COR-L47 (cell line): ENCODE measurements around the gene CHIT1.
A peak's percentile ranks its signal among the peaks of the same experiment; 100 is the strongest.
"Not testable (repeated sequence)": the region's sequence is repeated elsewhere in the genome, so short reads cannot be mapped to it uniquely, and the experiment has no call there.

Experiments used
- DNase-seq: peaks from one replicate; lab custom pipeline; 2025; lab: John Stamatoyannopoulos, UW

Gene CHIT1

DNA sequence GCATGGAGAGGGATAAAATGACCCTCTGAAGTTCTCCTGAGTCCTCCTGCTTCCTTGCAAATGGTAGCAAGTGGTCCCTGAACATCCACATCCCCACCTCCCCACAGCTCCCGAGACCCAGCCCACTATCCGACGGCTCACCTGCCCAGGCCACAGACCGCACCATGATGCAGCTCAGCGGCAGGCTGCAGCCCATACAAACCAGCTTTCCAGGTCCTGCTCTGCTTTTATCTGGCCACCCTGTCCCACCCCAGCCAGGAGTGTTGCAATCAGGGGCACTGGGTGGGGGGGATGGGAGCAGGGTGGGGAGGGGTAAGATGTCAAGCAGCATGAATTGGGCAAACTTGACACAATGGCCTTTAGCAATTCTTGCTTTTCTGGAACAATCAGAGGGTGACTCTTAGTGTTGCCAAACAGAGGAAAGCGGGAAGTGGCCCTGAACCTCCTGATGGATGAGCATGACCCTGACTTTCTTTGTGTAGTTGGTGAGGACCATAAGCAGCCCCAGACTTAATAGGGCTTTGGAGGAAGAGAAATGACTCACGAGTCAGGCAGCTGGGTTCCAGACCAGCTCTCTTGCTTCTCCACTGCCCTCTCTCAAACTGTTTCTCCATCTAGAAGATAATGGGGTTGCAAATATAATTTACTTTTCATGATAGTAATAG, at the start of gene CHIT1:
TSS of gene CHIT1 (minus strand) at position 203 of the 665 bp plus-strand sequence. CDS start at position 166, 37 bp downstream.
- DNase-seq: no peak

DNA sequence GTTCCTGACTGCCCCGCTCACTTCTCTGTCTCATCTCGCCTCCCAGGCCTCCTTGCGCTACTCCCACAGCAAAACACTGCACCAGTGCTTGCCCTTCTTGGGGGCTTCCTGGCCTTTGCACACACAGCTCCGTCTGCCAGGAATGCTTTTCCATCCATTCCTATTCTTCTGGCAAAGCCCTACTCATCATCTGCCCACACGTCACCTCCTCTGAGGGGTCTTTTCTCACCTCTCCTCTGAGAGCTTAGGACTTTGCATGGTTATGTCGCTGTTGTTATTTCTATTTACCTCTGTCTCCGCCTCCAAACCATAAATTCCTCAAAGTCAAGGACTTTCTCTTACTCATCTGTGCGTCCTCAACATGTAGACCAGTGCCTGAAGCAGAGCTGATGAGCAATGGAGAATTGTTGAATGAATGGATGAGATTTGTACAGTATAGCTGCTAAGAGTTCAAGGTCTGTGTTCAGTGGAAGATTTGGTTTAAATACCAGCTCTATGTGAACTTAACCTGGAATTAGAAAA, 49.5 kb upstream of the CHIT1 start:
- DNase-seq: no peak

DNA sequence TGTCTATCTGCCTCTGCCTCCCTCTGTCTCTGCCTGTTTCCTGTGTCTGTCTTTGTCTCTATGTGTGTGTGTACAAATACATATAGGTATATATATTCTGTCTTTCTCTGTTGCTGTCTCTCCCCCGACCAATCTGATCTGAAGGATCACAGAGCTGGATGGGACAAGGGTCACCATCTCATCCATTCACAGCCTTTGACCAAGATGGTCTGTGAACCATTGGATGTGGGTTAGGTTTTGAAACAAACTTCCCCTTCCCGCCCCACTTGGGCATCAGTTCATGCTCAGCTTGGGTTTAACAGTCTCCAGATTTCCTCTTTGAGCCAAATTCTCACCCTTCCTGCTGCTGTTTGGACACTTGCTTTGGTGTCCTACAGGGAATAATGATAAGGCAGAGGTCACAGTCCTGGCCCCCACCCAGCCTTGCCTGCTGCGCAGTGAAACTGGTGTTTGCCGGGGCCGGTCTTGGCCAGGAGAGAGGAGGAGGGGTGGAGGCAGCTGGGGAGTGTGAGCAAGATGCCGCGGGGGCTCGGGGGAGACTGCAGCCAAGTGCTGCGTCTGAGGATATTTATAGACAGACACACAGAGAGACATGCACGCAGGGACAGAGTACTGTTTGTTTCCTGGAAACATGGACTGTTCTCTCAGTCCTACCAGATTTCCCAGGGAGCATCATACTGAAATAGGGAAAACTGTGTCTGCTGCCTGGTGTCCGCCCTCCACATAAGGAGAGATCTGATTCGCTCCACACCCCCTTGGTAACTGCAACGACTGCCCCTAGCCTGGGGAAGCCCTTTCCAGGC, 48.8 kb upstream of the CHIT1 start:
- DNase-seq: no peak

DNA sequence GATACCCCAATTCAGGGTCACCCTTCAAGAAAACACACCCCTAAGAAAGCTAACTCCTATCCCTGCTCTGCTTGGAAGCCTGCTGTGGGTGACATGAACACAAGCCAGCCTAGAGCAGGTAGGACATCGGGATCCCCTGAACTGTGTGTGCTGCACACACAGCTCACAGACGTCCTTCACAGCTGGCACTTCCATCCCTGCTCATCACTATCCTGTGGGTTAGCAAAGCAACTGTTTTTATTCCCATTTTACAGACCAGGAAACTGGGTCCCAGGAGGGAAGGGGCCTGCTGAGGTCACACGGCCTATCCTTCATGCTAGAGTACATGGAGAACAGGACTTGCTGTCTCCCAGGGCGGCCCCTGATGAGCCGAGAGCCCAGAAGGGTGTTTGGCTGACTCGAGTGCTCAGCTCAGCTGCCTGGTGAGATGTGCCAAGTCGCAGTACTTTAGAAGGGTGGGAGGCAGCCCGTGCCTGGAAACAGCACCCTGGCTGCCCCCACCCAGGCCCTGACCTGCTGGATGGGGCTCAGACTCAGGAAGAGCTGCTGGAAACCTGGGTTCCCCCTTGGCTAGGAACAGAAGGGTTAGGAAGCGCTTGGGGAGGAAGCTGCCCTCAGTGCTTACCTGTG, 47.6 kb upstream of the CHIT1 start:
- DNase-seq: no peak

DNA sequence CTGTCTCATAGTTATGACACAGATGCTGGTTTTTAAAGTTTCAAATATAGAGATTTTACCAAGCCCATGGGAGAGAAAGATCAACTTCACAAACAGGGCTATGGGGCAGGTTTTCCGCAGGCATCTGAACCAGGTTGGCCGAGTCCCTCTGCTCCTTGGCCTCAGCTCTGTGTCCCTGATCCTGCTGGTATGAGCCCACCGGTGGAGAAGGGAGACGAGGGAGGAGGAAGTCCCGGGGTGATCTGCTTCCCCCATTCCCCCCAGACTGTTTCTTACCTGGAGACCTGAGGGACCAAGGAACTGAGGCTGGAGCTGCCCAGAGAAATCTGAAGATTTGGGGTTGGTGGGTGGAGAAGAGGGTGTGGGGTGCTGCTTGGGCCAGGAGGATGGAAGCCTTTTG, 46.9 kb upstream of the CHIT1 start:
- no peak for DNase-seq

DNA sequence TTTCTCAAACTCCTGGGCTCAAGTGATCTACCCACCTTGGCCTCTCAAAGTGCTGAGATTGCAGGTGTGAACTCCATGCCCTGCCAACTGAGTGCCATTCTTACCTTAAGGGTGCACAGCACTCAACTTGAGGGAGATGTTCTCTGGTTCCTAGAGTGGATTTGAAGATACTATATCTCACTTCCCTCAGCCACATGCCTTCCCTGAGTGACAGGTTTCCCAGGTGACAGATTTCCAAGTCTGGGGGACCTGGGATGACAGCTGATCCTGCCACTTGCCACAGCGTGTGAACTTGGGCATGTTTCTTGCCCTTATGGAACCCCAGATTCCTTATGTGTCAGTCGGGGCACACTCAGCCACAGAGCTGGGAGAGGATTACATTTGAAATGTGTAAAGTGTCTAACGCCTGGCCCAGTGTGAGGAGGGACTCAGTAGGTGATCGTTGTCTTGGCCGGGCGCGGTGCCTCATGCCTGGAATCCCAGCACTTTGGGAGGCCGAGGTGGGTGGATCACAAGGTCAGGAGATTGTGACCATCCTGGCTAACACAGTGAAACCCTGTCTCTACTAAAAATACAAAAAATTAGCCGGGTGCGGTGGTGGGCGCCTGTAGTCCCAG, 46.3 kb upstream of the CHIT1 start:
- no peak for DNase-seq

DNA sequence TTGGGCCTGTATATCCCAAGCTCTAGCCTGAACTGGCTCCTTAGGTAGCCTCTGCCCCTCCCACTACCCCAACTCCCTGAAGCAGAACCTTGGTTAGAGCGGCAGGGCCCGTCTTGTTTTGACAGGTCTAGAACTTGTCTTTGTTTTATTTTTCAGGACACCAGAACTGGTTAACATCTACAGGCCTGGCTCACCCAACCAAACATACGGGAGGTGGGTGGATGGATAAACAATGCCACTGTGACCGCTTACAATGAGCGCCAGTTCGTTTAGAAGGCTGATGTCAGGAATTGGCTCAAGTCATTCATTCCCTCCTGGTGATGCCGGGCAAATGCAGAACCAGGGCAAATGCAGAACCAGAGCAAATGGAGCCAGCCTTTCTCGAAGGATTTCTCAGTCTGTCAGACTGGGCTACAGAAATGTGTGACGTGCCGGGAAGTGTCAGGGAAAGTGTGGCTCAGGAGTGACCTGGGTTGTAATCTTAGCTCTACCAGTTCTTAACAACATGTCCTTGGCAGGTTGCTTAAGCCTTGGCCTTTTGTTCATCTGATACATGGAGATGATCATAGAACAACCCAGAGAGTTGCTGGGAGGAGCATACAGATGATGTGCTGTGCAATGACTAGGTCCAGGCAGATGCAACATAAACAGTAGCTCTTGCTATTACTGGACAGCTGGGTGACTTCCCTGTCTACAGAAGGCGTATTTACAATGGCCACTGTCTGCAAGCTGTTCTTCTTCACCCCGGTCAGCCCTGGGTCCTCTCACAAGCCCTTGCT, 45.3 kb upstream of the CHIT1 start:
- DNase-seq: no peak

DNA sequence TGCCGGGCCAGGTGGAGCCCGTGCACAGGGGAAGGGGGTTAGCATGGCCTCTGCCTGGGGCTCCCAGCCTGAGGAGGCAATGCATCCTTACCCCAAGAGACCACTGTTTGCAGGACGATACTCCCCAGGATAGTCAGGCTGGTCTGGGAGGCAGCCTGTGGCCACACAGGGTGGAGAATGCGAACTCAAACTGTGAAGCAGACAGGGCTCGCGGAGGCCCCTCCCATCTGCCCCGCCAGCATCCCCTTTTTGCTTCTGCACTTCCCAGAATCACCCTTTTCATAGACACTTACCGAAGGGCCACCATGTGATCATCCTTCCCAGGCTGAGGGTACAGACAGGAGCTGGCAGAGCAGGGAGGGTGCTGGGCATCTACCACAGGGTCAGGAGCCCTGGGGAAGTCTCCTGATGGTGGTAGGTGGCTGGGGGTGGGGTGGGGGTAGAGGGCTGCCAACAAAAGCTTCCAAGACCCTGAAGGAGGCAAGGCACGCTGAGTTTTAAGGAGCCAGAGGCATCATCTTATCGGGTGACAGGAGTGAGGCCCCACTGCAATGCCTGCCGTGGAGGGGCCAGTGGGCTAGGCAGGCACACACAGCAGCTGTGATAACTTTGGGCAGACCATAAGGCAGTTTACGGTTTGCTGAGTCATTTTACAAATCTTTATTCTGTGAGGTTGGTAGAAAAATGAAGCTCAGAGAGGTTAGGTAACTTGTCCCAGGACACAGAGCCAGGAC, 44.6 kb upstream of the CHIT1 start:
- DNase-seq: no peak

DNA sequence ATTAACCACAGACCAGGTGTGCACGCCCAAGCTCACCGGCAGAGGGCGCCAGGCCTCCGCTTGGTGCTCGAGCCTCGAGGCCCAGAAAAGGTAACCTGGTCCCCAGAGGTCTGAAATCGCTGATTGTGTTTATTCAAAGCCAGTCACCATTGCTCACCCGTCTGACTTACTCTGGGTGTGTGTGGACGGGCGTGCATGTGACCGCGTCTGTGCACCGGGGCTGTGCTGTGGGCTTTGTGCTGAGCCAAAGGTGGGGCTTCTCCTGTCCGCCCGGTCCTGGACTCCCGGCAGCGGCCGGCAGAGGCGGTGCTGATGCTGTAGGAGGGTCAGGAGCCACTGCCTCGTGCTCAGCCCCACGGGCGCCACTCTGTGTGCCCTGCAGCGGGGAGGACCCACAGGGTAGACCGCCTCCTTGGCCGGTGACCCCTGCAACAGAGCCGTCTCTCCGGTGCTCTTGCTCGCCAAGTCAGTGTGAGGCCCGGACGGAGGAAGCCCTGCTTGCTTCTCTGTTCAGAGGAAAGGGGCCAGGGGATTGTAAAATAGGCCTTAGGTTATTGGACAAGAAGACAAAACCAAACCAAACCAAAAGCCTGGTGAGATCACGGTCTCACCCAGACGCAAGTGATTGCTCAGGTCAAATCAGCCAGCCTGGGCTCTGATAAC, 43.9 kb upstream of the CHIT1 start:
- DNase-seq: peak; percentile 87

DNA sequence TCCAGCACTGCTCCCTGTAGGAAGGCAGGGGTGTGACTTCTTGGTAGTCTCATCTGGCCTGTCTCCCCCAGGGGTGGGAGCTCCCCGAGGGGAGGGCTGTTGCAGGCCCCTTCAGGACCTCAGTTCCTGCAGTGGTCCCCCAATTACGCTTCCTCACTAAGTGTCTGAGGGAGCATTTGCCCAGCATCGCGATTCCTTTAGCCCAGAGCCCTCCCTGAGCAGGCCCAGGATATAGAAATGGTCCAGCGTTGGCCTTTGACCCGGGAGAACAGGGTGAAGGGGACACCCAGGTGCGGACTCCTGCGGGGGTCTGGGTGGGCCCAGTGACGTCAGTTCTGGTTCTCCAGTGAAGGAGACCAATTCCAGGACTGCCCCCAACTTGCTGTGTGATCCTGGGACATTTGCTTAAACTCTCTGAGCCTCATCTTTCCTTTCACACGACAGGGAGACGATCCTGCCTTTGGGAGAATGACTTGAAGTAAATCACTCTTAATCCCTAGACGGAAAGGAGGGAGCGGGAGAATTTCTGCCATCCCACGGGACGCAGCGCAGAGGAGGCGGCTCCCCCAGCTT, 43.2 kb upstream of the CHIT1 start:
- DNase-seq: no peak

DNA sequence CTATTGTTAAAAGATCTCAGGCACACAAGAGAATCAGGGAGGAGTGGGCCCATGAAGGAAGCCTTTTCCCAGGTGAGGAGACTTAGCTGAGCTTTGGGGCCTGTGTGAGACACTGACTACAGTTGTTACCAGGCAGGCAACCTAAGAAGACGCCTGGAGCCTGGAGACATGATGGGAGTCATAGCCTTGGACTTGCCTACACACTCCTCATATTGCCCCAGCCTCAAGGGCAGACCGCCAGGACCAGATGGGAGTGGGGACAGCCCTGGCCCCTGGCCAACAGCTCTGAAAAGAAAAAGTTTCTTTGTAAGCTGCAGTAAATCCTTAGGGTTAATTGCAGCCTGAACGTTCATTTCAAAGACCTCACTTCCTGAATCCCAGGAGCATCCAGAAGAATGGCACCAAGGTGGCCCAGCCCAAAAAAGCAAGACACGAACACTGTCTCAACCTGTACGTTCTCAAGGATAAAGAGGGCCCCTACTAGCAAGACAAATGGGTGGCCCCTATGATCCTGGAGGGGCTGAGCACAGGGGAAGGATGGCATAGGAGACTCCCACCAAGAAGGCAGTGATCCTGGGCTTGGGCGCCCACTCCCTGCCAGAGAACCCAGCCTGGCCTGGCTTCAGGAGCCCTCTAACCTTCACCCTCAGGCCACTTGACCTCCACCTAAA, 42.6 kb upstream of the CHIT1 start:
- no peak for DNase-seq

DNA sequence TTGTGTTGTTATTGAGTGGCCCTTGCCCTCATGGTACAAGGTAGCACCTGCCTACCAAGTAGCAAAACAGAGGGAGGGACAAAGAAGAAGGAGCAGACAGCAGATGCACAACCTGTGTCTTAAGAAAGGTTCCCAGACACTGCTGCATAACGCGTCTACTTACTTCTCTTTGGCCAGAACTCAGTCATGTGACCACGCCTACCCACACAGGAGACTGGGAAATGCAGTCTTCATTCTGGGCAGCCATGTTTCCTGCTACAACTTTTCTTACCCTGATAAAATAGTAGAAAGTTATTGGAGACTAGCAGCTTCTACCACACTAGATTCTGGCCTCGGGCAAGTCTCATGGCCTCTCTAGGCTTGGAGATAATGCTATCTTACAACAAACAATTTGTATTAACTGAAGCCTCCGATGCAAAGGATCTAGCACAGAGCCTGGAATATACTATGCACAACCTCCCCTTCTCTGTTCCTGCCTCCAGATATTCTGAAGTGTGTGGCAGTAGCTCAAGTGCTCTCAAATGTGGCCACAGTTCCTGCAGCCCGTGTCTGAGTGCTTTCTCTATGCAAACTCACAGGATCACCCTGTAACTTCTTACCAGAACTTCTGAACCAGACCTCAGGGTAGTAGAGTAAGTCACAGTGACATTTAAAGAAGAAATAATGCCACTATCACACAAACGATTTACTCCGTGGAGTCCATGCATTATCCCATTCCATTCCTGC, 41.7 kb upstream of the CHIT1 start:
- DNase-seq: peak; percentile 41

DNA sequence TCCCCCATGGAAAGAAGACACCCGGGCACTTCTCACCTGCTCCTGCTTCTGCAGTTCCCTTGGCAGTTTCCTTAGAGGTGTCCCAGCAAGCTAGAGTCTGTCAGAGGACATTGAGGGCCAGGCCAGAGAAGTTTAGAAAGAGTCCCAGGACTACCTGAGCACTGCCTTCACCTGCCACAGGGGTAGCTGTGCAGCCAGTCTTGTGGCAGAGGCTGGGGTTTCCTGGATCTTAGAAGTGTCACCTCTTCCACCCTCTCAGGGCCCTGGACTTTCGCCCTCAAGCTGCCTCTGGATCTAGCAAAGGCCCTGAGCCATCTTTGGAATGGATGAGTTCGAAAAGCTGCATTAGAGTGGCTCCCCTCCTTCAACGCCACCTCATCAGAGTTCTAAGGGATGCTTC, 41.0 kb upstream of the CHIT1 start:
- DNase-seq: no peak

DNA sequence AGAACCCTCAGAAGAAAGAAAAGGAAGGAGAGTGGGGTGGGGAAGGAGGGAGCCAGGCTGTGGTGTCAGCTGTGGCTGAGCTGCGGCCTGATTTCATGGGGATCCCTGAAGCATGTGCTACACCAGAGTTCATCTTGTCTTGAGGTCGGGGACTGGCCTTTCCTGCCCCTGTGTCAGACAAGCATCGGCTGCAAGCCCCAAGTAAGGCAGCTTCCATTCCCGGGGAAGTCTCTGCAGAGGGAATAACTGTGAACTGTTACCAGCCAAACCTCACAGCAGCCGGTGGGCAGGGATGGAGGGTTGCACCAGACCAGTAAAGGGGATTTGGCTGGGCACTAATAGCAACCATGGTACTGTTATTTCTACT, 40.2 kb upstream of the CHIT1 start:
- DNase-seq: no peak

DNA sequence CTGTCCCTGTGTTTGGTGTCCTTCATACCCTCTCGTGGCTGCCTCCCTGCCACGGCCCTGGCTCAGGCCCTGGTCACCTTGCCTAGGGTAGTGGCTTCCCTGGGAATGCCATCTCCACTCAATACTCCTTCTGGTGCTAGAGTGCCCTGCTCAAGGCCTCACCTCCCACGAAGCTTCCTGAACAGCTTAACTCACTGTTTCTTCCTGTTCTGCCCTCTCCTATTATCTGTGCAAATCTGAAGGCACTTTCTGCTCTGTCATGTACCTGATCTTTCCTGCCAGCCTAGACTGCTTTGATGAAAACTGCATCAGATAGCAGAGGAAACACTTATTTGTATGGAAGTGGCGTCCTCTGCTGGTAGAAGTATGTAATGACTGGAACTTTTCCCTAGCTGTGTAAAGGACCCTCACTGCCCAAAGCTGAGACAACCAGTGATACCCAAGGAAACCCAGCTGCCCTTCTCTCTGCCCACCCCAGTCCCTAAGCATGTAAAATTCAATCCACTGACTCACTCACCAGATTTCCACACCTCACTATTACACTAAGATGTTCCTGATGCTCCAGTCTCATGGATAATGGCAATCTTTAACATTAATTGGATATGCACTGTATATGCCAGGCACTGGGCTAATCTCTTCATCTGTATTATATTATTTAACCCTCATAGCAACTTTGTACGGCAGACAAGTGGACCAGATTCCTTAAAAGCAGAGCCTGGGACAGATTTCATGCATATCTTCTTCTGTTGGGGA, 39.6 kb upstream of the CHIT1 start:
- DNase-seq: peak; percentile 46

DNA sequence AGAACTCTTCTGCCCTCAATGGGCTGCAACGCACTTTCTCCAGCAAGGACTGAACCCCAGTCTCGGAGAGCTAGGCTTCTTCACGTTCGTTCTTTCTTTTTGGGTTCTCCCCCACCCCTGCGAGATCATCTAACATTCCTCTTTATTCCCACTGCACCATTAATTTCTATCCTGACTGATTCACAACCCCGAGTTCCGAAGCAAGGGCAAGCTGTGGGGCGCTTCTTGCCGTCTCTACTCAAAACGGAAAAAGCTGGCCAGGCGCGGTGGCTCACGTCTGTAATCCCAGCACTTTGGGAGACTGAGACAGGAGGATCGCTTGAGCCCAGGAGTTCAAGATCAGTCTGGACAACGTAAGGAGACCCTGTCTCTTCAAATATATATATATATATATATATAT, 38.4 kb upstream of the CHIT1 start:
- DNase-seq: no peak

DNA sequence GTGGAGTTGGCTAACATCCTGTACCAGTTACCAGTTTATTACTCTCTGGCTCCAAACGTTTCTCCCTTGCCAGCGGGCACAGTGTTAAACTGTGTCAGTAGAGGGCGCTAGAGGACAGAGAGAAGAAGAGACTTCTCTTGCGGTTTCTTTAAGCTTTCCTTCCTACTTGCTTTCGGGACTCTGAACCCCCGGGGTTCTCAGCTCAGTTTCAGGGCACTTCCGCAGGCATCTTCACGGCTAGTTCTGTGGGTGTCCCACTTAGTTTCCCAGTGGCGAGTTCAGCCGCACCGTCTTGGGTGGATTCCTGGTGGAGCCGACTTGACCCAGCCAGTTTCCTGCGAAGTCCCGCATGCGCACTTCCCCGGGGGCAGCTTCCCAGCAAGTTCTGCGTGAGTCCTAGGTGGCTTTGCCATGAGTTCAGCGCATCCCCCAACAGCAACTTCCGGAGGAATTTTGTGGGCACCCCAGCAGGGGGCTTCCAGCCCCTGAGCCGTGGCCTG, 37.9 kb upstream of the CHIT1 start:
- peak; percentile 74 for DNase-seq

DNA sequence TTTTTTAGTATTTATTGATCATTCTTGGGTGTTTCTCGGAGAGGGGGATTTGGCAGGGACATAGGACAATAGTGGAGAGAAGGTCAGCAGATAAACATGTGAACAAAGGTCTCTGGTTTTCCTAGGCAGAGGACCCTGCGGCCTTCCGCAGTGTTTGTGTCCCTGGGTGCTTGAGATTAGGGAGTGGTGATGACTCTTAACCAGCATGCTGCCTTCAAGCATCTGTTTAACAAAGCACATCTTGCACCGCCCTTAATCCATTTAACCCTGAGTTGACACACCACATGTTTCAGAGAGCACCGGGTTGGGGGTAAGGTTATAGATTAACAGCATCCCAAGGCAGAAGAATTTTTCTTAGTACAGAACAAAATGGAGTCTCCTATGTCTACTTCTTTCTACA, 36.7 kb upstream of the CHIT1 start:
- not testable (repeated sequence) for DNase-seq
